Left lung (tissue), 10 donors: ENCODE results near the gene AHNAK2. TPM values are rescaled to one million over a fixed set of nuclear protein-coding genes. Genes with fewer than 3 reads are reported as not detected.

Source experiments
- ATAC-seq: fragments of 200-7000 bp; cut with Tn5 transposase; one replicate; pipeline ENCODE4 v1.9.1; 2020; ENCODE audit warnings: moderate library complexity
- DNase-seq, 4 donors: peaks; one replicate each; pipeline ENCODE4 v3.0.0-alpha.2; 2013 to 2020
- H3K27ac ChIP-seq, 2 donors: fragments of 200-600 bp; sonication (generic) in 1 of 2; one replicate each; pipeline versions ENCODE4 v1.5.0 to v1.8.0; 2020 to 2021
- H3K27me3 ChIP-seq, 2 donors: fragments of 200-600 bp; sonication (generic) in 1 of 2; one replicate each; pipeline versions ENCODE4 v1.5.0 to v1.8.0; 2020 to 2021
- H3K36me3 ChIP-seq, 2 donors: fragments of 200-600 bp; sonication (generic) in 1 of 2; one replicate each; pipeline versions ENCODE4 v1.5.0 to v1.8.0; 2020 to 2021
- H3K4me1 ChIP-seq, 2 donors: fragments of 200-600 bp; one replicate each; pipeline ENCODE4 v1.8.0; 2021
- H3K4me3 ChIP-seq, 2 donors: fragments of 200-600 bp; sonication (generic) in 1 of 2; one replicate each; pipeline versions ENCODE4 v1.5.0 to v1.8.0; 2020 to 2021; ENCODE audit warnings: mild to moderate bottlenecking in 1 of 2
- H3K9me3 ChIP-seq, 2 donors: fragments of 200-600 bp; sonication (generic) in 1 of 2; one replicate each; pipeline versions ENCODE4 v1.5.0 to v1.8.0; 2020 to 2021
- intact Hi-C, 2 donors: fragments of 100-400 bp; cut with DNase I; formaldehyde crosslinking; loops; one replicate each; pipeline versions ENCODE4 v1.11.2 to v1.14.2; 2022
- polyA plus RNA-seq, 6 donors: library from polyadenylated mRNA; unstranded; fragments of 120-200 nt; gene quantifications; one replicate each; pipeline ENCODE4 v1.2.1, GENCODE V29; 2013; ENCODE audit not compliant: insufficient read length in 6 of 6
- total RNA-seq, 2 donors: library from RNA; stranded (reverse); fragmentation: NEBNext Ultra II Directional; extraction: Animal tissue kit (Norgen Biotek cat#: 25700); gene quantifications; one replicate each; pipeline ENCODE4 v1.2.1, GENCODE V29; 2021
- TF ChIP-seq, protein P1 (sequence below), 2 donors: fragments of 200-600 bp; sonication (generic) in 1 of 2; IDR thresholded peaks; one replicate each; pipeline versions ENCODE4 v1.5.0 to v1.8.0; 2021; ENCODE audit warnings: antibody characterized with exemption in 2 of 2
- donor health status: DM: no; HTN: yes; CAD: no.
- donor health status: DM: no; HTN: no; CAD: no.

AHNAK2 gene
- total and polyA plus RNA-seq, 8 donors, result 1.4 to 22.3 (median 2.5) TPM

GRCh38 chr14:104996032-104996431 is 17.9 kb upstream of the AHNAK2 start:
- Histone ChIP-seq H3K4me1 (no peaks in the 10 kb centered on the region), H3K27ac (no peak overlapping the region), H3K9me3 (no peaks in the 10 kb centered on the region), H3K36me3 (peaks cover 0 to 31% of the 10 kb centered on the region in 2 donors), H3K27me3 (no peaks in the 10 kb centered on the region), H3K4me3 (no peak overlapping the region)
- ATAC-seq (no peak), DNase-seq (no peak)
- TF ChIP-seq, protein P1, sequence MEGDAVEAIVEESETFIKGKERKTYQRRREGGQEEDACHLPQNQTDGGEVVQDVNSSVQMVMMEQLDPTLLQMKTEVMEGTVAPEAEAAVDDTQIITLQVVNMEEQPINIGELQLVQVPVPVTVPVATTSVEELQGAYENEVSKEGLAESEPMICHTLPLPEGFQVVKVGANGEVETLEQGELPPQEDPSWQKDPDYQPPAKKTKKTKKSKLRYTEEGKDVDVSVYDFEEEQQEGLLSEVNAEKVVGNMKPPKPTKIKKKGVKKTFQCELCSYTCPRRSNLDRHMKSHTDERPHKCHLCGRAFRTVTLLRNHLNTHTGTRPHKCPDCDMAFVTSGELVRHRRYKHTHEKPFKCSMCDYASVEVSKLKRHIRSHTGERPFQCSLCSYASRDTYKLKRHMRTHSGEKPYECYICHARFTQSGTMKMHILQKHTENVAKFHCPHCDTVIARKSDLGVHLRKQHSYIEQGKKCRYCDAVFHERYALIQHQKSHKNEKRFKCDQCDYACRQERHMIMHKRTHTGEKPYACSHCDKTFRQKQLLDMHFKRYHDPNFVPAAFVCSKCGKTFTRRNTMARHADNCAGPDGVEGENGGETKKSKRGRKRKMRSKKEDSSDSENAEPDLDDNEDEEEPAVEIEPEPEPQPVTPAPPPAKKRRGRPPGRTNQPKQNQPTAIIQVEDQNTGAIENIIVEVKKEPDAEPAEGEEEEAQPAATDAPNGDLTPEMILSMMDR (IDR thresholded peaks at IDR 0.05), result no peak
- intact Hi-C loops, result no loop called here

GRCh38 chr14:104994978-104995377 is 16.8 kb upstream of the AHNAK2 start:
- Histone ChIP-seq H3K9me3 (no peaks in the 10 kb centered on the region), H3K36me3 (peaks cover 0 to 31% of the 10 kb centered on the region in 2 donors), H3K27ac (no peak overlapping the region), H3K4me1 (no peaks in the 10 kb centered on the region), H3K27me3 (no peaks in the 10 kb centered on the region), H3K4me3 (no peak overlapping the region)
- intact Hi-C loops, result no loop called here
- no peak for ATAC-seq
- DNase-seq, result no peak
- TF ChIP-seq, protein P1 (IDR thresholded peaks at IDR 0.05), result no peak

DNA sequence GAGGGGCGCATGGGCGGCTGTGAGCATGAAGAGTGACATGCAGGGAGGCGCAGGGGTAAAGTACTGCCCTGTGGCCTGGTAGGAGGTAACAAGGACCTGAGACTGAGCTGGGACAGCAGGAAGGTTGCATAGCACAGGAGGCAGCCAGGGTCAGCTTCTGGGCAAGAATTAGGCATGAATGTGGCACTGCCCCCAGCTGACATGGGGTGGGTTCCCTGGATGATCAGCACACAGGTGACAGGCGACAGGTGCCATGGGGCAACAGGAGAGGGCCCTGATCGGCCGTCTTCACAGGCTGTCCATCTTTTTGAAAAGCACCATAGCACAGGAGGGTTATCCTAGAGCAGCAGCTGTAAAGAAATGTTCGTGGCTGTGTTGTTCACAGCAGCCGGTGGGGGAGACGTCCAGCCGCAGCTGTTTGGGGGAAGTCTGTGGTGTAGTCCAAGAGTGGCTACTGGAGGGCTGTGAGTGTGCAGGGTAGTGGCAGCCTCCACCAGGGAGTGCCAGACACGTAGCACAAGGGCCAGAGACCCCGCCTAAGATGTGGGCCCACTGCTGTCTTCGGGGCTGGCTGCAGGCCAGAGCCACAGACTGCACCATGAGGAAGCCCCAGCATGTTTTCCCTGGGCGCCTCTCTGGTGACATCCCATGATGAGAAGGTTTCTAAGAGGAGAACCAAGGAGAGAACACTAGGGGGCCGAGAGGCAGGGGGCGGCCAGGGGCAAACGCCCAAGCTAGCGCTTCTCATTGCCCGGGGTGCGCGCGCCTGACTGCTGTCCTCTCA is 15.8 kb upstream of the AHNAK2 start:
- no peaks in the 10 kb centered on the region for H3K9me3 ChIP-seq
- H3K4me1 ChIP-seq, result no peaks in the 10 kb centered on the region
- DNase-seq (no peak), ATAC-seq (no peak)
- TF ChIP-seq, protein P1 (IDR thresholded peaks at IDR 0.05), result no peak
- no peak overlapping the region for H3K4me3 ChIP-seq
- intact Hi-C loops, result no loop called here
- H3K27me3 ChIP-seq, result no peaks in the 10 kb centered on the region
- H3K27ac ChIP-seq, result no peak overlapping the region
- H3K36me3 ChIP-seq, result peaks cover 0 to 31% of the 10 kb centered on the region in 2 donors

DNA sequence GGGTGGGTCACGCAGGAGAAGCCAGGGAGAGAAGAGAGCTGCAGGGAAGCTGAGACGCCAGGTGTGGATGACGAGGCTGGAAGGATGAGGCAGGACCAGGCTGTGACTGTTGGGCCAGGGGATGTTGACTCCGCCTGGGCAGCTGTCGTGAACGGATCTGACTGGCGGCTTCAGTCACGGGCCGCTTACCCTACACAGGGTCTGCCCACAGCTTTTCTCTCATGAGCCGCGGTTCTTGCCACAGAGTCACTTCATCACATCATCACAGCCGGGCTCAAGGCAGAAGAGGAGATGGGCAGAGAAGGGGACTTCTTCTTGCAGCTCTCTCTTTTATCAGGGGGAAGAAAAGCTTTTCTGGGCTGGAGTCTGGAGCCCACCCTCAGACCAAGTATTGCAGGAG is 15.1 kb upstream of the AHNAK2 start:
- DNase-seq (no peak), ATAC-seq (no peak)
- H3K4me1 ChIP-seq, result no peaks in the 10 kb centered on the region
- H3K4me3 ChIP-seq, result no peak overlapping the region
- no peaks in the 10 kb centered on the region for H3K9me3 ChIP-seq
- H3K36me3 ChIP-seq, result peaks cover 0 to 31% of the 10 kb centered on the region in 2 donors
- no peak overlapping the region for H3K27ac ChIP-seq
- H3K27me3 ChIP-seq, result no peaks in the 10 kb centered on the region
- intact Hi-C loops, result no loop called here
- TF ChIP-seq, protein P1 (IDR thresholded peaks at IDR 0.05), result no peak

DNA sequence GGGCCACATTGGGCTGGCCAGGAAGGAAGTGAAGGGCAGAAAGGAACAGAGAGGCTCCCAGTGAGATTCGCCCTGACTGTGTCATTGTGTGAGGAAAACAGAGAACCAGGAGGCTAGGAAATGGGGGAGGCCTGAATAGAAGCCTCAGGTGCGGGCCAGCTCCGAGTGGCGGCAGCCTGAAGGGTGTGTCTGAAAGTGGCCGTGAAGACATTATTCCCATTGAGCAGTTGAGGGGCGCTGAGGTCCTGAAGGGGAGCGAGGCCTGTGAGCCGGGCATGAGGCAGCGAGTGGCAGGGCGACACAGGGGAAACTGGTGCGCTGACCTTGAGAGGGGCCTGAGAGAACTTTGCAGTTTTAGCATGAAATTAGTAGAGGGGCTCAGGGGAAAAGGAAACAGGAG is 14.3 kb upstream of the AHNAK2 start:
- Histone ChIP-seq H3K27me3 (no peaks in the 10 kb centered on the region), H3K4me3 (no peak overlapping the region), H3K4me1 (peaks cover 0 to 2% of the 10 kb centered on the region in 2 donors), H3K27ac (no peak overlapping the region), H3K9me3 (no peaks in the 10 kb centered on the region), H3K36me3 (peaks cover 0 to 31% of the 10 kb centered on the region in 2 donors)
- DNase-seq (no peak), ATAC-seq (no peak)
- TF ChIP-seq, protein P1 (IDR thresholded peaks at IDR 0.05), result no peak
- intact Hi-C loops, result no loop called here
